ENCODE data around the gene SPC25. TPM values are rescaled to one million over a fixed set of nuclear protein-coding genes. Genes with fewer than 3 reads are reported as not detected.

SPC25 gene
- total RNA-seq, 1 experiment from 2014 or later, result 31.5 TPM

DNA sequence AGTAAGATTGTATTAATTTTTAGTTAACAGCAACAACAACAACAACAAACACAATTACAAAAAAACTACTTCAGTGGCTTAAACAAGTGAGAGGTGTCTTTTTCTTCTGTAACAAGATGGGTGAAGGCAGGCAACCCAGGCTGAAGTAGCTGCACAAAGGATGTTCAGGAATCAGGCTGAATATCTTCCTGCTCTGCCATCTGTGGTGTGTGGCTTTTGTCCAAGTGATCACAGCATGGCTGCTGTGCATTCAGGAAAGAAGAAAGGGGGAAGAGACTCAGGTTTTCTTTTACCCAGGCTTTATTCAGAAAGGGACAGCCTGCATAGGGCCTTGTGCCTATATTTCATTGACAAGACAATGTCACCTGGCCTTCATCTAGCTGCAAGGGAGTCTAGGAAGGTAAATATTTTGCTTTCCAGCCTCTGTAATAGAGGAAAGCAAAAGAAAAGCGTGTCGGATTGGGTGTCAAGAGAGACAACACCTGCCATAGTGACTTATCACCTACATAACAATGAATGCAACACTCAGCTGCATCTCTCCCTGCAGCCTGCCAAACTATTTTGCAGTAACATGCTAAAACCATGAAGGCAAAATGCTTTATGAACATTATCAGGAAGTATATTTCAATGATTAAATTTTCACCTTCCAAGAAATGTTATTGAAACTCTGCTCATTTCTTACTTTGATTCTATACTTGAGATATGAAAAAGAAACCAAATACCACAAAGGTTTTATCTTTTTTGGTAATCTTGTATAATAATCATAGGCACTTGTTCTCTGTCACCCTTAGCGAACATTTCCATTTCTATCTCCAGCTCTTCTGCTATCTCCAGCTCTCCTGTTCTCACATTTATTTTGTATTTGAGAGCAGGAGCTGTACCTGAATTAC is 25.5 kb upstream of the SPC25 start:
- H3K4me1 Mint-ChIP-seq, result peaks cover 40 to 41% of the 10 kb centered on the region in 2 experiments

More for the DNA sequence above, 25.5 kb upstream of the SPC25 start:
- Histone ChIP-seq H3K18ac (ENCODE audit: insufficient read length, low read depth, low read length) (no peak overlapping the region), H3K4ac (ENCODE audit: low read depth, low read length) (no peak overlapping the region), H3K9me3 (ENCODE audit: control insufficient read depth, low read depth, low read length) (no peaks in the 10 kb centered on the region), H4K91ac (ENCODE audit: insufficient read length, low read depth, low read length) (no peak overlapping the region), H3K9ac (ENCODE audit: extremely low read depth, insufficient read length, low read length) (no peak overlapping the region), H4K20me1 (ENCODE audit: control insufficient read depth, insufficient read depth, insufficient read length) (no peaks in the 10 kb centered on the region), H3K4me2 (ENCODE audit: insufficient read depth, insufficient read length, low read length) (no peak overlapping the region), H2BK5ac (ENCODE audit: insufficient read length, low read length) (no peak overlapping the region), H3K23ac (ENCODE audit: insufficient read length, low read depth, low read length) (no peak overlapping the region), H3K56ac (ENCODE audit: insufficient read length, low read depth, low read length) (no peak overlapping the region), H2BK12ac (ENCODE audit: insufficient read length, low read depth, low read length) (no peak overlapping the region), H2BK15ac (ENCODE audit: low read depth, low read length) (no peak overlapping the region), H3K27ac (ENCODE audit: insufficient read length, low read depth, low read length) (no peak overlapping the region), H3T11ph (ENCODE audit: low read length) (no peak overlapping the region), H3K23me2 (ENCODE audit: insufficient read length, low read depth, low read length, poor library complexity, severe bottlenecking) (no peaks in the 10 kb centered on the region), H3K4me1 (ENCODE audit: insufficient read depth, low read length) (peaks cover 10% of the 10 kb centered on the region), H3K14ac (ENCODE audit: insufficient read depth, low read length) (no peak overlapping the region), H4K8ac (replicated peaks; ENCODE audit: insufficient read length, low read depth, low read length) (no peak overlapping the region), H2AK5ac (ENCODE audit: insufficient read length, low read length) (no peak overlapping the region), H3K27me3 (ENCODE audit: insufficient read depth, low read length) (no peaks in the 10 kb centered on the region; the same call in 1 of the 2 replicates), H2BK20ac (ENCODE audit: low read depth, low read length, poor library complexity, severe bottlenecking) (no peak overlapping the region), H4K5ac (ENCODE audit: insufficient read length, low read depth, low read length) (no peak overlapping the region), H3K79me1 (ENCODE audit: insufficient read depth, low read depth, low read length, poor library complexity, severe bottlenecking) (no peaks in the 10 kb centered on the region), H2AFZ (ENCODE audit: low read length) (no peak overlapping the region), H3K79me2 (ENCODE audit: insufficient read depth, low read length) (no peaks in the 10 kb centered on the region), H2BK120ac (ENCODE audit: low read depth, low read length, poor library complexity, severe bottlenecking) (no peak overlapping the region)
- DNase-seq, result no peak
- H3K27ac Mint-ChIP-seq, result no peak overlapping the region
- H3K9me3 Mint-ChIP-seq, result peaks cover 7 to 9% of the 10 kb centered on the region in 2 experiments
- TF ChIP-seq CTCF (conservative IDR thresholded peaks at IDR 0.05), result no peak
- H3K27me3 Mint-ChIP-seq (ENCODE audit: low read depth), result no peaks in the 10 kb centered on the region
- no peak overlapping the region for H3K4me3 Mint-ChIP-seq
- no CpG with 5 or more reads among the region's 3 CpGs for WGBS (ENCODE audit: extremely low coverage, insufficient read length, low lambda C conversion rate)
- H3K36me3 Mint-ChIP-seq (ENCODE audit: insufficient read depth in 1 of 3, low read depth in 3 of 3), result peaks cover 0 to 11% (median 5%) of the 10 kb centered on the region in 3 experiments; a peak in 4 of 7 replicates

Data from H9 (cell line).